Natural killer cell (primary cell): ENCODE results near the gene CSTB. TPM values are rescaled to one million over a fixed set of nuclear protein-coding genes. Genes with fewer than 3 reads are reported as not detected.
A peak's percentile ranks its signal among the peaks of the same experiment; 100 is the strongest.

Experiments used
- ATAC-seq, 3 donors: fragments of 150-1000 bp in 2 of 3; fragments of 200-7000 bp in 1 of 3; cut with Tn5 transposase; 1 replicate in 1 of 3; 2 replicates in 2 of 3; pipeline ENCODE4 v1.10.0; 2021; ENCODE audit warnings: mild to moderate bottlenecking in 2 of 3, moderate library complexity in 2 of 3
- DNase-seq, 2 donors: peaks; one replicate each; pipeline versions ENCODE4 v3.0.0 to v3.0.0-alpha.2; 2013 to 2021; ENCODE audit warnings: mixed read lengths in 1 of 2
- H3K27ac ChIP-seq: one replicate; pipeline ENCODE4 v1.5.1; 2013; ENCODE audit warnings: mild to moderate bottlenecking, low read length
- H3K27me3 ChIP-seq: one replicate; pipeline ENCODE4 v1.6.1; 2013; ENCODE audit warnings: low read length; ENCODE audit not compliant: control insufficient read depth, insufficient read depth
- H3K36me3 ChIP-seq: one replicate; pipeline ENCODE4 v1.6.1; 2013; ENCODE audit warnings: low read length; ENCODE audit not compliant: control insufficient read depth, insufficient read depth
- H3K4me1 ChIP-seq: one replicate; pipeline ENCODE4 v1.6.1; 2013; ENCODE audit warnings: low read length; ENCODE audit not compliant: control insufficient read depth, insufficient read depth
- H3K4me3 ChIP-seq: one replicate; pipeline ENCODE4 v1.5.1; 2013; ENCODE audit warnings: low read length
- H3K9me3 ChIP-seq: one replicate; pipeline ENCODE4 v1.6.1; 2013; ENCODE audit warnings: low read length; ENCODE audit not compliant: control insufficient read depth, insufficient read depth
- H3K27ac Mint-ChIP-seq, 2 donors: one replicate each; pipeline ENCODE4 v1.8.0; 2022; ENCODE audit warnings: mild to moderate bottlenecking in 2 of 2, mixed read lengths in 2 of 2, moderate library complexity in 1 of 2
- H3K27me3 Mint-ChIP-seq, 2 donors: one replicate each; pipeline ENCODE4 v1.8.0; 2022; ENCODE audit warnings: low read depth in 2 of 2, mixed read lengths in 2 of 2
- H3K36me3 Mint-ChIP-seq: one replicate; pipeline ENCODE4 v1.8.0; 2022; ENCODE audit warnings: mixed read lengths
- H3K4me1 Mint-ChIP-seq, 2 donors: one replicate each; pipeline ENCODE4 v1.8.0; 2022; ENCODE audit warnings: mixed read lengths in 2 of 2
- H3K4me3 Mint-ChIP-seq: one replicate; pipeline ENCODE4 v1.8.0; 2022; ENCODE audit warnings: mild to moderate bottlenecking, moderate library complexity, mixed read lengths
- H3K9me3 Mint-ChIP-seq, 2 donors: one replicate each; pipeline ENCODE4 v1.8.0; 2022; ENCODE audit warnings: mixed read lengths in 2 of 2
- CTCF ChIP-seq: fragments of 200-600 bp; IDR thresholded peaks from one replicate; pipeline ENCODE4 v1.8.0; 2022; ENCODE audit warnings: antibody characterized with exemption
- WGBS: methylation state at CpG from one replicate; pipeline ENCODE4 v1.1.7; 2013; ENCODE audit warnings: missing lambda C conversion rate; ENCODE audit not compliant: insufficient coverage; 5-methylcytosine and 5-hydroxymethylcytosine counted together
- intact Hi-C: fragments of 100-400 bp; cut with micrococcal nuclease; formaldehyde crosslinking; loops from one replicate; pipeline ENCODE4 v1.14.2; 2022
- total RNA-seq, 4 donors: library from RNA; stranded (reverse); fragments of 120-200 nt in 1 of 4; gene quantifications; one replicate each; pipeline versions ENCODE4 v1.2.3 to v1.2.4, GENCODE V29; 2013 to 2022

CSTB gene
- total RNA-seq, 3 donors from 2014 or later (not counting 1 experiment from before 2014, with no cell fraction given) = 18.5 to 23.1 (median 22.7) TPM

- no peaks in the 10 kb centered on the region for H3K36me3 Mint-ChIP-seq
- Histone ChIP-seq H3K36me3 (peaks cover 30% of the 10 kb centered on the region), H3K27ac (no peak overlapping the region), H3K4me1 (peaks cover 19% of the 10 kb centered on the region), H3K27me3 (no peaks in the 10 kb centered on the region), H3K9me3 (no peaks in the 10 kb centered on the region), H3K4me3 (peak overlapping the region; percentile 95)
- DNase-seq (no peak), ATAC-seq (no peak)
- no peak for TF ChIP-seq CTCF
- no peaks in the 10 kb centered on the region for H3K9me3 Mint-ChIP-seq
- intact Hi-C loops = no loop called here
- peak overlapping the region; percentile 93 for H3K4me3 Mint-ChIP-seq
- peak overlapping the region; percentile 73 to 88 for H3K27ac Mint-ChIP-seq
- peaks cover 6 to 19% of the 10 kb centered on the region in 2 donors for H3K4me1 Mint-ChIP-seq
- 25% methylated on average over 13 of the region's 13 CpGs for WGBS
- H3K27me3 Mint-ChIP-seq = no peaks in the 10 kb centered on the region
Observed at GRCh38 chr21:43790010-43790524, 14.0 kb upstream of the CSTB start.

- peak within 1 kb of the TSS; percentile 93 for H3K4me3 Mint-ChIP-seq
- H3K27me3 Mint-ChIP-seq = no peaks in the 10 kb centered on the region
- Histone ChIP-seq H3K27ac (peak within 1 kb of the TSS; percentile 74), H3K9me3 (no peaks in the 10 kb centered on the region), H3K36me3 (peaks cover 25% of the 10 kb centered on the region), H3K4me3 (peak within 1 kb of the TSS; percentile 95), H3K27me3 (no peaks in the 10 kb centered on the region), H3K4me1 (peaks cover 19% of the 10 kb centered on the region)
- H3K4me1 Mint-ChIP-seq = peaks cover 6 to 19% of the 10 kb centered on the region in 2 donors
- H3K27ac Mint-ChIP-seq = peak within 1 kb of the TSS; percentile 73 to 88
- WGBS = under 1% methylated on average over 83 of the region's 83 CpGs
- no peaks in the 10 kb centered on the region for H3K36me3 Mint-ChIP-seq
- peak; percentile 98 for TF ChIP-seq CTCF
- ATAC-seq = peak; percentile 95 to 99 (median 97)
- intact Hi-C loops = no loop called here
- DNase-seq = peak; percentile 96 to 98
- H3K9me3 Mint-ChIP-seq = no peaks in the 10 kb centered on the region
Observed at GRCh38 chr21:43789276-43790009, 13.3 kb upstream of the CSTB start, which contains the start of gene RRP1. TSS of gene RRP1 (plus strand) at chr21:43789577. CDS start at chr21:43789630, 53 bp downstream.

- Mint-ChIP-seq H3K27me3 (no peaks in the 10 kb centered on the region), H3K4me1 (peaks cover 6 to 12% of the 10 kb centered on the region in 2 donors), H3K9me3 (no peaks in the 10 kb centered on the region), H3K4me3 (no peak overlapping the region), H3K27ac (no peak overlapping the region), H3K36me3 (no peaks in the 10 kb centered on the region)
- no peaks in the 10 kb centered on the region for H3K27me3 ChIP-seq
- no peaks in the 10 kb centered on the region for H3K9me3 ChIP-seq
- H3K4me3 ChIP-seq = no peak overlapping the region
- no peak overlapping the region for H3K27ac ChIP-seq
- intact Hi-C loops = no loop called here
- DNase-seq = no peak
- WGBS = 91% methylated on average over 38 of the region's 38 CpGs
- no peak for TF ChIP-seq CTCF
- ATAC-seq = no peak
- H3K36me3 ChIP-seq = peaks cover 2% of the 10 kb centered on the region
- H3K4me1 ChIP-seq = peaks cover 19% of the 10 kb centered on the region
Observed at GRCh38 chr21:43786807-43787440, 10.8 kb upstream of the CSTB start.
